ENCODE measurements around the gene IGDCC3. TPM values are rescaled to one million over a fixed set of nuclear protein-coding genes. Genes with fewer than 3 reads are reported as not detected.

The IGDCC3 gene
- total RNA-seq, 1 experiment from 2014 or later: 53.5 TPM

DNA sequence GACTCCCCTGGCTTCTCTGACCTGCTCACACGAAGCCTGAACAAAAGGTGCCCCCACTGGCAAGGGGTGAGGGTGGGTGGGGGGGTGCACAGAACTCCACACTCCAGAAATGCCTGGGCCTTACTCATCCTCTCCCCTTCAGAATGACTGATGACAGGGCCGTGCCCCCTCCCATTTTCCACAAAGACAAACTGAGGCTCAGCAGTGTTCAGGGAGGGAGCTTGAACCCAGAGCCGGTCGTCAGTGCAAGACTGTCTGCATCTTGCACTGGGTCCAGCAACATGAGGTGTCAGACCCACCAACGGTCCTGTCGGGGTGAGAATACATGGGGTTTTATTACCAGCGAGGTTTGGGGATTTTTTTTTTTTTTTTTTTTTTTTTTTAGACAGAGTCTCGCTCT lies 15.3 kb downstream of the IGDCC3 start:
- CTCF ChIA-PET: interaction anchor here (0.5 to 2.7 kb wide), 5 partner anchors 20 to 219 kb away, joined by 3 to 10 read pairs (median 3); no protein-coding TSS in a partner anchor
- peaks cover 64% of the 10 kb centered on the region for H3K4me1 Mint-ChIP-seq

More for the DNA sequence above, 15.3 kb downstream of the IGDCC3 start:
- ATAC-seq (no peak), DNase-seq (ENCODE audit: low spot score) (no peak)
- no peak overlapping the region for H3K4me3 Mint-ChIP-seq
- H3K9me3 Mint-ChIP-seq: no peaks in the 10 kb centered on the region
- H3K27me3 Mint-ChIP-seq (ENCODE audit: low read depth): peaks cover 14% of the 10 kb centered on the region
- POLR2A ChIA-PET: interaction anchor here (0.7 kb wide), 1 partner anchor 15 kb away, joined by 3 read pairs; the partner anchor contains the start of gene IGDCC3
- H3K27ac Mint-ChIP-seq: no peak overlapping the region; the same call in 1 of the 2 replicates
- H3K36me3 Mint-ChIP-seq: no peaks in the 10 kb centered on the region; the same call in 1 of the 2 replicates
- TF ChIP-seq ZNF396 (CRISPR knock-in tag; IDR thresholded peaks at IDR 0.05; ENCODE audit: borderline replicate concordance) (no peak), SP1 (CRISPR knock-in tag; conservative IDR thresholded peaks at IDR 0.05) (no peak), GRHL2 (CRISPR knock-in tag; IDR thresholded peaks at IDR 0.05; ENCODE audit: insufficient replicate concordance, severe bottlenecking) (no peak), ZNF671 (CRISPR knock-in tag; IDR thresholded peaks at IDR 0.05) (no peak), IRF2 (CRISPR knock-in tag; IDR thresholded peaks at IDR 0.05; ENCODE audit: borderline replicate concordance, low read depth) (no peak), MYBL2 (CRISPR knock-in tag; IDR thresholded peaks at IDR 0.05) (no peak), GABPB1 (CRISPR knock-in tag; IDR thresholded peaks at IDR 0.05) (no peak), ZNF263 (CRISPR knock-in tag; IDR thresholded peaks at IDR 0.05; ENCODE audit: low read depth) (no peak)
- TF ChIP-seq, protein P1, sequence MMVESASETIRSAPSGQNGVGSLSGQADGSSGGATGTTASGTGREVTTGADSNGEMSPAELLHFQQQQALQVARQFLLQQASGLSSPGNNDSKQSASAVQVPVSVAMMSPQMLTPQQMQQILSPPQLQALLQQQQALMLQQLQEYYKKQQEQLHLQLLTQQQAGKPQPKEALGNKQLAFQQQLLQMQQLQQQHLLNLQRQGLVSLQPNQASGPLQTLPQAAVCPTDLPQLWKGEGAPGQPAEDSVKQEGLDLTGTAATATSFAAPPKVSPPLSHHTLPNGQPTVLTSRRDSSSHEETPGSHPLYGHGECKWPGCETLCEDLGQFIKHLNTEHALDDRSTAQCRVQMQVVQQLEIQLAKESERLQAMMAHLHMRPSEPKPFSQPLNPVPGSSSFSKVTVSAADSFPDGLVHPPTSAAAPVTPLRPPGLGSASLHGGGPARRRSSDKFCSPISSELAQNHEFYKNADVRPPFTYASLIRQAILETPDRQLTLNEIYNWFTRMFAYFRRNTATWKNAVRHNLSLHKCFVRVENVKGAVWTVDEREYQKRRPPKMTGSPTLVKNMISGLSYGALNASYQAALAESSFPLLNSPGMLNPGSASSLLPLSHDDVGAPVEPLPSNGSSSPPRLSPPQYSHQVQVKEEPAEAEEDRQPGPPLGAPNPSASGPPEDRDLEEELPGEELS (CRISPR knock-in tag; IDR thresholded peaks at IDR 0.05): no peak
- TF ChIP-seq, protein P2, sequence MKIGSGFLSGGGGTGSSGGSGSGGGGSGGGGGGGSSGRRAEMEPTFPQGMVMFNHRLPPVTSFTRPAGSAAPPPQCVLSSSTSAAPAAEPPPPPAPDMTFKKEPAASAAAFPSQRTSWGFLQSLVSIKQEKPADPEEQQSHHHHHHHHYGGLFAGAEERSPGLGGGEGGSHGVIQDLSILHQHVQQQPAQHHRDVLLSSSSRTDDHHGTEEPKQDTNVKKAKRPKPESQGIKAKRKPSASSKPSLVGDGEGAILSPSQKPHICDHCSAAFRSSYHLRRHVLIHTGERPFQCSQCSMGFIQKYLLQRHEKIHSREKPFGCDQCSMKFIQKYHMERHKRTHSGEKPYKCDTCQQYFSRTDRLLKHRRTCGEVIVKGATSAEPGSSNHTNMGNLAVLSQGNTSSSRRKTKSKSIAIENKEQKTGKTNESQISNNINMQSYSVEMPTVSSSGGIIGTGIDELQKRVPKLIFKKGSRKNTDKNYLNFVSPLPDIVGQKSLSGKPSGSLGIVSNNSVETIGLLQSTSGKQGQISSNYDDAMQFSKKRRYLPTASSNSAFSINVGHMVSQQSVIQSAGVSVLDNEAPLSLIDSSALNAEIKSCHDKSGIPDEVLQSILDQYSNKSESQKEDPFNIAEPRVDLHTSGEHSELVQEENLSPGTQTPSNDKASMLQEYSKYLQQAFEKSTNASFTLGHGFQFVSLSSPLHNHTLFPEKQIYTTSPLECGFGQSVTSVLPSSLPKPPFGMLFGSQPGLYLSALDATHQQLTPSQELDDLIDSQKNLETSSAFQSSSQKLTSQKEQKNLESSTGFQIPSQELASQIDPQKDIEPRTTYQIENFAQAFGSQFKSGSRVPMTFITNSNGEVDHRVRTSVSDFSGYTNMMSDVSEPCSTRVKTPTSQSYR (CRISPR knock-in tag; IDR thresholded peaks at IDR 0.05): no peak
- TF ChIP-seq, protein P3, sequence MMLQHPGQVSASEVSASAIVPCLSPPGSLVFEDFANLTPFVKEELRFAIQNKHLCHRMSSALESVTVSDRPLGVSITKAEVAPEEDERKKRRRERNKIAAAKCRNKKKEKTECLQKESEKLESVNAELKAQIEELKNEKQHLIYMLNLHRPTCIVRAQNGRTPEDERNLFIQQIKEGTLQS (CRISPR knock-in tag; conservative IDR thresholded peaks at IDR 0.05): no peak
- TF ChIP-seq, protein P4, sequence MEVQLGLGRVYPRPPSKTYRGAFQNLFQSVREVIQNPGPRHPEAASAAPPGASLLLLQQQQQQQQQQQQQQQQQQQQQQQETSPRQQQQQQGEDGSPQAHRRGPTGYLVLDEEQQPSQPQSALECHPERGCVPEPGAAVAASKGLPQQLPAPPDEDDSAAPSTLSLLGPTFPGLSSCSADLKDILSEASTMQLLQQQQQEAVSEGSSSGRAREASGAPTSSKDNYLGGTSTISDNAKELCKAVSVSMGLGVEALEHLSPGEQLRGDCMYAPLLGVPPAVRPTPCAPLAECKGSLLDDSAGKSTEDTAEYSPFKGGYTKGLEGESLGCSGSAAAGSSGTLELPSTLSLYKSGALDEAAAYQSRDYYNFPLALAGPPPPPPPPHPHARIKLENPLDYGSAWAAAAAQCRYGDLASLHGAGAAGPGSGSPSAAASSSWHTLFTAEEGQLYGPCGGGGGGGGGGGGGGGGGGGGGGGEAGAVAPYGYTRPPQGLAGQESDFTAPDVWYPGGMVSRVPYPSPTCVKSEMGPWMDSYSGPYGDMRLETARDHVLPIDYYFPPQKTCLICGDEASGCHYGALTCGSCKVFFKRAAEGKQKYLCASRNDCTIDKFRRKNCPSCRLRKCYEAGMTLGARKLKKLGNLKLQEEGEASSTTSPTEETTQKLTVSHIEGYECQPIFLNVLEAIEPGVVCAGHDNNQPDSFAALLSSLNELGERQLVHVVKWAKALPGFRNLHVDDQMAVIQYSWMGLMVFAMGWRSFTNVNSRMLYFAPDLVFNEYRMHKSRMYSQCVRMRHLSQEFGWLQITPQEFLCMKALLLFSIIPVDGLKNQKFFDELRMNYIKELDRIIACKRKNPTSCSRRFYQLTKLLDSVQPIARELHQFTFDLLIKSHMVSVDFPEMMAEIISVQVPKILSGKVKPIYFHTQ (CRISPR knock-in tag; IDR thresholded peaks at IDR 0.05): no peak
- TF ChIP-seq, protein P5, sequence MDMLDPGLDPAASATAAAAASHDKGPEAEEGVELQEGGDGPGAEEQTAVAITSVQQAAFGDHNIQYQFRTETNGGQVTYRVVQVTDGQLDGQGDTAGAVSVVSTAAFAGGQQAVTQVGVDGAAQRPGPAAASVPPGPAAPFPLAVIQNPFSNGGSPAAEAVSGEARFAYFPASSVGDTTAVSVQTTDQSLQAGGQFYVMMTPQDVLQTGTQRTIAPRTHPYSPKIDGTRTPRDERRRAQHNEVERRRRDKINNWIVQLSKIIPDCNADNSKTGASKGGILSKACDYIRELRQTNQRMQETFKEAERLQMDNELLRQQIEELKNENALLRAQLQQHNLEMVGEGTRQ (CRISPR knock-in tag; IDR thresholded peaks at IDR 0.05): no peak
- TF ChIP-seq, protein P6, sequence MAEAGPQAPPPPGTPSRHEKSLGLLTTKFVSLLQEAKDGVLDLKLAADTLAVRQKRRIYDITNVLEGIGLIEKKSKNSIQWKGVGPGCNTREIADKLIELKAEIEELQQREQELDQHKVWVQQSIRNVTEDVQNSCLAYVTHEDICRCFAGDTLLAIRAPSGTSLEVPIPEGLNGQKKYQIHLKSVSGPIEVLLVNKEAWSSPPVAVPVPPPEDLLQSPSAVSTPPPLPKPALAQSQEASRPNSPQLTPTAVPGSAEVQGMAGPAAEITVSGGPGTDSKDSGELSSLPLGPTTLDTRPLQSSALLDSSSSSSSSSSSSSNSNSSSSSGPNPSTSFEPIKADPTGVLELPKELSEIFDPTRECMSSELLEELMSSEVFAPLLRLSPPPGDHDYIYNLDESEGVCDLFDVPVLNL (CRISPR knock-in tag; IDR thresholded peaks at IDR 0.05; ENCODE audit: borderline replicate concordance, low read depth): no peak
